ENCODE measurements around the gene TSNAX.

- TF ChIP-seq CTCF (IDR thresholded peaks at IDR 0.05) = no peak
- no peak for TF ChIP-seq POLR2A (IDR thresholded peaks at IDR 0.05)
- no peak for TF ChIP-seq POLR2AphosphoS5 (IDR thresholded peaks at IDR 0.05)
- TF ChIP-seq EP300 (IDR thresholded peaks at IDR 0.05; ENCODE audit: low read depth) = no peak
Observed at GRCh38 chr1:231597971-231598370, 69.5 kb downstream of the TSNAX start.
